ENCODE measurements around the gene SFTPB.

DNA sequence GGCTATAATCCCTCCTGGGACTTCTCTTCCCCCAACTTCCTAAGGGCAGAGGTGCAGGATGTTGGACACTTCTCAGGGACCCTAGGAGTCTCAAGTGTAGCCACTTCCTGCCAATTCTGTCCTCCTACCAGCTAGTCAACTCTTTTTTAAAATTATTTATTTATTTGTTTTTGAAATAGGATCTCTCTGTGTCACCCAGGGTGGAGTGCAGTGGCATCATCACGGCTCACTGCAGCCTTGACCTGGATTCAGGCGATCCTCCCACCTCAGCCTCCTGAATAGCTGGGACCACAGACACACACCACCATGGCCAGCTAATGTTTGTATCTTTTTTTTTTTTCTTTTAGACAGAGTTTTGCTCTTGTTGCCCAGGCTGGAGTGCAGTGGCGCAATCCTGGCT, 11.5 kb downstream of the SFTPB start:
- TF ChIP-seq POLR2A (IDR thresholded peaks at IDR 0.05): no peak
- TF ChIP-seq, protein P1, sequence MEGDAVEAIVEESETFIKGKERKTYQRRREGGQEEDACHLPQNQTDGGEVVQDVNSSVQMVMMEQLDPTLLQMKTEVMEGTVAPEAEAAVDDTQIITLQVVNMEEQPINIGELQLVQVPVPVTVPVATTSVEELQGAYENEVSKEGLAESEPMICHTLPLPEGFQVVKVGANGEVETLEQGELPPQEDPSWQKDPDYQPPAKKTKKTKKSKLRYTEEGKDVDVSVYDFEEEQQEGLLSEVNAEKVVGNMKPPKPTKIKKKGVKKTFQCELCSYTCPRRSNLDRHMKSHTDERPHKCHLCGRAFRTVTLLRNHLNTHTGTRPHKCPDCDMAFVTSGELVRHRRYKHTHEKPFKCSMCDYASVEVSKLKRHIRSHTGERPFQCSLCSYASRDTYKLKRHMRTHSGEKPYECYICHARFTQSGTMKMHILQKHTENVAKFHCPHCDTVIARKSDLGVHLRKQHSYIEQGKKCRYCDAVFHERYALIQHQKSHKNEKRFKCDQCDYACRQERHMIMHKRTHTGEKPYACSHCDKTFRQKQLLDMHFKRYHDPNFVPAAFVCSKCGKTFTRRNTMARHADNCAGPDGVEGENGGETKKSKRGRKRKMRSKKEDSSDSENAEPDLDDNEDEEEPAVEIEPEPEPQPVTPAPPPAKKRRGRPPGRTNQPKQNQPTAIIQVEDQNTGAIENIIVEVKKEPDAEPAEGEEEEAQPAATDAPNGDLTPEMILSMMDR (IDR thresholded peaks at IDR 0.05): no peak
